GM12873 (cell line): ENCODE results near the gene DHX30.
A peak's percentile ranks its signal among the peaks of the same experiment; 100 is the strongest.

Experiments used
- CTCF ChIP-seq: IDR thresholded peaks from 2 replicates; pipeline ENCODE4 v1.5.1; 2012; ENCODE audit warnings: low read depth, mild to moderate bottlenecking, moderate library complexity, low read length, control low read depth; ENCODE audit not compliant: insufficient read depth; ENCODE audit errors: missing control alignments

Gene DHX30

DNA sequence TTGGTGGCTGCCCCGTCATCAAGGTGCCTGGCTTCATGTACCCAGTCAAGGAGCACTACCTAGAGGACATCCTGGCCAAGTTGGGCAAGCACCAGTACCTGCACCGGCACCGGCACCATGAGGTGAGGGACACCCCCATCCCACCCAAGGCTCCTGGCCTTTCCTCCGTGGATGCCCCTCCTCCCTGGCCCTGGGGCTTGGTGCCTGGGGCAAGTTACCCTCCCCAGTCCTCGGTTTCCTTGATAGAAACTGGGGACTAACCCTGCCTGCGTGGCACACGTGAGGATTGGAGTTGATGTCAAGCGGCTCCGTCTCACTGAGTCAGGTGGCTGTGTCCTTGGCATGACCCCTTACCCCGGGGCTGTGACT lies 43.9 kb downstream of the DHX30 start:
- no peak for TF ChIP-seq CTCF

GRCh38 chr3:47847260-47847659 lies 44.3 kb downstream of the DHX30 start:
- no peak for TF ChIP-seq CTCF

DNA sequence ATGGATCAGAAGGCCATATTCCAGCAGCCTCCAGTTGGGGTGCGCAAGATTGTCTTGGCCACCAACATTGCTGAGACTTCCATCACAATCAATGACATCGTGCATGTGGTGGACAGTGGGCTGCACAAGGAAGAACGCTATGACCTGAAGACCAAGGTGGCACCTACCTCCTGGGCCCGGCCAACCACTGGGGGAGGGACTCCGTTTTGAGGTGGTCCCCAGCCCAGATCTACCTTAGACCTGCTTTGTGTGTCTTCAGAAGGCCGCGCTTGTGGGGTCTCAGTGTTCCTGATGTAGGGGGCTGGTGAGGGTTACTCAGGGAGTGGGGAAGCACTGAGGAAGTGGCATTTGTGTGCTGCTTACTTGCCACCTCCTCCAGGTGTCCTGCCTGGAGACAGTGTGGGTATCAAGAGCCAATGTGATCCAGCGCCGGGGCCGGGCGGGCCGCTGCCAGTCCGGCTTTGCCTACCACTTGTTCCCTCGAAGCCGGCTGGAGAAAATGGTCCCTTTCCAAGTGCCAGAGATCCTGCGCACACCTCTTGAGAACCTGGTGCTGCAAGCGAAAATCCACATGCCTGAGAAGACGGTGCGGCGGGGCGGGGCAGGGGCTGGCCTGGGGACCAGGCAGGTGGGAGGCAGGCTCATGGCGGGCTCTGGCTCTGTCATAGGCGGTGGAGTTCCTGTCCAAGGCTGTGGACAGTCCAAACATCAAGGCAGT lies 45.0 kb downstream of the DHX30 start:
- no peak for TF ChIP-seq CTCF

GRCh38 chr3:47848599-47849117 lies 45.7 kb downstream of the DHX30 start:
- no peak for TF ChIP-seq CTCF

- TF ChIP-seq CTCF: no peak
Measured at GRCh38 chr3:47849186-47849698, 46.3 kb downstream of the DHX30 start.

DNA sequence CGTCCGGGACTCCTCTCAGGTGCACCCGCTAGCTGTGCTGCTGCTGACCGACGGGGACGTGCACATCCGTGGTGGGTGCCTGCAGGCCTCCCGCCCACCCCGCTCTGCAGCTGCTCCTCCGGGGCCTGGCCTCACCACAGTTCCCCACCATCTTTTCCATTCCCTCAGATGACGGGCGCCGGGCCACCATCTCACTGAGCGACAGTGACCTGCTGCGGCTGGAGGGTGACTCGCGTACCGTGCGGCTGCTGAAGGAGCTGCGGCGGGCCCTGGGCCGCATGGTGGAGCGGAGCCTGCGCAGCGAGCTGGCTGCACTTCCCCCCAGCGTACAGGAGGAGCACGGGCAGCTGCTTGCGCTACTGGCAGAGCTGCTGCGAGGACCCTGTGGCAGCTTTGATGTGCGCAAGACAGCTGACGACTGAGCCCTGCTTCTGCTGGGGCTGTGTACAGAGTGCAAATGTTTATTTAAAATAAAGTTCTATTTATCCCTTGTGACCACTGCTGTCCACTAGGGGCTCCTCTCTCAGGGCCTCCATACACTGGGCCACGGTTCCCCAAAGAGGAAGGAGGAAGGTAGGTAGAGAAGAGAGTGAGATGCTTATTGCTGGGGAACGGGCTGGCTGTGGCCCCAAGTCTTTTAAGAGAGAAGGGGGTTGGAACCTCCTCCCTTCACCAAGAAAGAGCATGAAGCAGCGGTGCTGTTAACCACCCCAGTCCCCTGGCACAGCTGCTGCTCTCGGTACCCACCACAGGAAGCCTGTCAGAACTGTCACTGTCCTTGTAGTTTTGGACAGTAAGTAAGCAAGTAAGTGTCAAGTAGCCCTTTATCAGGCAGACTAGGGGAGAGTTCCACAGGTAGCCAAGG lies 47.0 kb downstream of the DHX30 start:
- TF ChIP-seq CTCF: peak; percentile 43
